ENCODE measurements around the gene RAB3GAP2. TPM values are rescaled to one million over a fixed set of nuclear protein-coding genes. Genes with fewer than 3 reads are reported as not detected.
"Not testable (repeated sequence)": the region's sequence is repeated elsewhere in the genome, so short reads cannot be mapped to it uniquely, and the experiment has no call there.

The RAB3GAP2 gene
- total RNA-seq, 3 donors from 2014 or later = 27.9 to 35.0 (median 31.1) TPM

- DNase-seq = no peak
- Histone ChIP-seq H3K36me3 (ENCODE audit: low read depth) (no peaks in the 10 kb centered on the region), H3K9me3 (no peaks in the 10 kb centered on the region), H3K4me3 (no peak overlapping the region), H3K4me1 (ENCODE audit: low read depth) (no peaks in the 10 kb centered on the region)
- intact Hi-C loops (cut with DNase I, micrococcal nuclease) = no loop called here
- no peak for ATAC-seq
- TF ChIP-seq CTCF (IDR thresholded peaks at IDR 0.05) = no peak
Observed at GRCh38 chr1:220241072-220241663, 31.1 kb downstream of the RAB3GAP2 start.

- TF ChIP-seq CTCF (IDR thresholded peaks at IDR 0.05) = no peak
Observed at GRCh38 chr1:220239966-220240365, 32.3 kb downstream of the RAB3GAP2 start.

GRCh38 chr1:220239213-220239612 is 33.0 kb downstream of the RAB3GAP2 start:
- Histone ChIP-seq H3K9me3 (no peaks in the 10 kb centered on the region), H3K4me3 (no peak overlapping the region), H3K36me3 (ENCODE audit: low read depth) (no peaks in the 10 kb centered on the region), H3K4me1 (ENCODE audit: low read depth) (no peaks in the 10 kb centered on the region)
- no peak for TF ChIP-seq CTCF (IDR thresholded peaks at IDR 0.05)
- intact Hi-C loops (cut with DNase I, micrococcal nuclease) = no loop called here
- DNase-seq (no peak), ATAC-seq (no peak)

More at GRCh38 chr1:220239966-220240365, 32.3 kb downstream of the RAB3GAP2 start:
- intact Hi-C loops (cut with DNase I, micrococcal nuclease) = no loop called here
- H3K4me1 ChIP-seq (ENCODE audit: low read depth) = no peaks in the 10 kb centered on the region
- no peak for ATAC-seq
- H3K4me3 ChIP-seq = no peak overlapping the region
- DNase-seq = no peak
- H3K9me3 ChIP-seq = no peaks in the 10 kb centered on the region
- no peaks in the 10 kb centered on the region for H3K36me3 ChIP-seq (ENCODE audit: low read depth)

- ATAC-seq; H3K9me3 ChIP-seq; intact Hi-C loops (cut with DNase I, micrococcal nuclease); H3K4me1 ChIP-seq (ENCODE audit: low read depth); H3K36me3 ChIP-seq (ENCODE audit: low read depth); DNase-seq; H3K4me3 ChIP-seq: not testable (repeated sequence)
Observed at GRCh38 chr1:220236278-220236677, 36.0 kb downstream of the RAB3GAP2 start.

GRCh38 chr1:220235462-220235861 is 36.8 kb downstream of the RAB3GAP2 start:
- ATAC-seq (peak; percentile 84), DNase-seq (no peak)
- intact Hi-C loops (cut with DNase I, micrococcal nuclease) = no loop called here
- no peak for TF ChIP-seq CTCF (IDR thresholded peaks at IDR 0.05)
- Histone ChIP-seq H3K4me1 (ENCODE audit: low read depth) (peaks cover 4% of the 10 kb centered on the region), H3K36me3 (ENCODE audit: low read depth) (no peaks in the 10 kb centered on the region), H3K9me3 (no peaks in the 10 kb centered on the region), H3K4me3 (no peak overlapping the region)

GRCh38 chr1:220233927-220234326 is 38.3 kb downstream of the RAB3GAP2 start:
- H3K4me1 ChIP-seq (ENCODE audit: low read depth) = peaks cover 4% of the 10 kb centered on the region
- ATAC-seq = no peak
- TF ChIP-seq CTCF (IDR thresholded peaks at IDR 0.05) = no peak
- H3K36me3 ChIP-seq (ENCODE audit: low read depth) = no peaks in the 10 kb centered on the region
- no peak for DNase-seq
- intact Hi-C loops (cut with DNase I, micrococcal nuclease) = no loop called here
- H3K9me3 ChIP-seq = no peaks in the 10 kb centered on the region
- H3K4me3 ChIP-seq = no peak overlapping the region
